ENCODE measurements around the gene TIGD1.

- peak; percentile 18 to 61 (median 46) for TF ChIP-seq CTCF (IDR thresholded peaks at IDR 0.05)
- TF ChIP-seq POLR2A (IDR thresholded peaks at IDR 0.05) = peak in 2 of 4 donors; percentile 74 to 82
Measured at GRCh38 chr2:232550354-232551249, at the start of gene TIGD1, which contains the start of gene EIF4E2.

Data from esophagus squamous epithelium (tissue), 4 donors.